Upper lobe of left lung (tissue), 6 donors: ENCODE measurements around the gene GRIA3. TPM values are rescaled to one million over a fixed set of nuclear protein-coding genes. Genes with fewer than 3 reads are reported as not detected.

Experiments
- ATAC-seq, 2 donors: fragments of 200-7000 bp; cut with Tn5 transposase; one replicate each; pipeline ENCODE4 v1.9.1; 2022; ENCODE audit warnings: mild to moderate bottlenecking in 2 of 2, moderate library complexity in 2 of 2; ENCODE audit not compliant: low FRiP score in 2 of 2
- DNase-seq, 2 donors: peaks; one replicate each; pipeline ENCODE4 v3.0.0-alpha.2; 2019 to 2020
- H3K27ac ChIP-seq, 4 donors: fragments of 200-600 bp; sonication (generic); one replicate each; pipeline ENCODE4 v1.5.1; 2016 to 2019
- H3K27me3 ChIP-seq, 4 donors: fragments of 200-600 bp; sonication (generic); one replicate each; pipeline ENCODE4 v1.5.1; 2017 to 2019
- H3K36me3 ChIP-seq, 4 donors: fragments of 200-600 bp; sonication (generic); one replicate each; pipeline ENCODE4 v1.5.1; 2016 to 2019
- H3K4me1 ChIP-seq, 4 donors: fragments of 200-600 bp; sonication (generic); one replicate each; pipeline ENCODE4 v1.5.1; 2018 to 2019
- H3K4me3 ChIP-seq, 4 donors: fragments of 200-600 bp; sonication (generic); one replicate each; pipeline ENCODE4 v1.5.1; 2017 to 2019; ENCODE audit warnings: mild to moderate bottlenecking in 2 of 4, moderate library complexity in 1 of 4
- H3K9me3 ChIP-seq, 4 donors: fragments of 200-600 bp; sonication (generic); one replicate each; pipeline ENCODE4 v1.5.1; 2018 to 2019
- EP300 ChIP-seq, 4 donors: sonication (generic); formaldehyde crosslinking; IDR thresholded peaks; one replicate each; pipeline ENCODE4 v1.5.1; 2017; ENCODE audit warnings: antibody characterized with exemption in 4 of 4, control low read depth in 2 of 4
- POLR2A ChIP-seq, 4 donors: fragments of 450-650 bp; IDR thresholded peaks; one replicate each; pipeline ENCODE4 v1.5.1; 2016 to 2017; ENCODE audit warnings: antibody characterized with exemption in 4 of 4, mild to moderate bottlenecking in 2 of 4
- POLR2AphosphoS5 ChIP-seq, 2 donors: sonication (generic); formaldehyde crosslinking; IDR thresholded peaks; one replicate each; pipeline ENCODE4 v1.5.1; 2017; ENCODE audit warnings: antibody characterized with exemption in 2 of 2
- WGBS, 2 donors: methylation state at CpG; one replicate each; pipeline ENCODE4 v1.1.5; 2017 to 2018; 5-methylcytosine and 5-hydroxymethylcytosine counted together
- total RNA-seq, 6 donors: library from RNA; depleted of rRNA in 4 of 6; stranded (reverse); fragments of >200 nt in 4 of 6; gene quantifications; one replicate each; pipeline versions ENCODE4 v1.1.0 to v1.2.1, GENCODE V29; 2016 to 2021
- TF ChIP-seq, protein P1 (sequence below), 6 experiments: fragments of 450-650 bp in 4 of 6; fragments of 200-600 bp in 2 of 6; sonication (generic) in 2 of 6; IDR thresholded peaks; one replicate each; pipeline ENCODE4 v1.5.1; 2016 to 2019; ENCODE audit warnings: antibody characterized with exemption in 6 of 6
- donor health status: DM: no; HTN: no; CAD: no; lungs with moderate emphysema.
- donor health status: DM: no; HTN: yes; CAD: no; lungs with severe emphysema.

GRIA3 gene
- total RNA-seq, 6 donors from 2014 or later = under 0.01 to 0.57 (median 0.29) TPM; not detected in 3

DNA sequence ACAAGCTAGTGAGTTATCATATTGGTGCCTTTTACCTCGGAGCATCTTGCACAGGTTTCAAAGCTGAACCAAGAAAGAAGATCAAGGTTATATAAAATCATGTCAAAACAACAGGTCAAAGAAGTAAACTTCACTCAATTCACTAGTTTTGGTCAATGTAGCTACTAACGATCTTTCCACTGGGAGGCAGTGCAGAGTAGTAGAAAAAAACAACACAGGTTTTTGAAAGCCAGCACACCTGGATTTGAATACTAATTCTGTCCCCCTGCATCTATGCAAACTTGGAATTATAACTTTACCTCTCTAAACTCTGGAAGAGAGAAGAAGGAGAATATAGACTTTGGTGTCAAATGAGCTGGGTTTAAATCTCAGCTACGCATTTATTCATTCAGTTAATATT, 266.1 kb downstream of the GRIA3 start:
- no peak for ATAC-seq
- no peaks in the 10 kb centered on the region for H3K27me3 ChIP-seq
- H3K36me3 ChIP-seq = no peaks in the 10 kb centered on the region
- 38 to 66% methylated on average over 3 of the region's 3 CpGs for WGBS, 2 donors
- H3K4me1 ChIP-seq = no peaks in the 10 kb centered on the region
- no peak overlapping the region for H3K4me3 ChIP-seq
- H3K9me3 ChIP-seq = no peaks in the 10 kb centered on the region
- no peak for TF ChIP-seq POLR2A (IDR thresholded peaks at IDR 0.05)
- TF ChIP-seq, protein P1, sequence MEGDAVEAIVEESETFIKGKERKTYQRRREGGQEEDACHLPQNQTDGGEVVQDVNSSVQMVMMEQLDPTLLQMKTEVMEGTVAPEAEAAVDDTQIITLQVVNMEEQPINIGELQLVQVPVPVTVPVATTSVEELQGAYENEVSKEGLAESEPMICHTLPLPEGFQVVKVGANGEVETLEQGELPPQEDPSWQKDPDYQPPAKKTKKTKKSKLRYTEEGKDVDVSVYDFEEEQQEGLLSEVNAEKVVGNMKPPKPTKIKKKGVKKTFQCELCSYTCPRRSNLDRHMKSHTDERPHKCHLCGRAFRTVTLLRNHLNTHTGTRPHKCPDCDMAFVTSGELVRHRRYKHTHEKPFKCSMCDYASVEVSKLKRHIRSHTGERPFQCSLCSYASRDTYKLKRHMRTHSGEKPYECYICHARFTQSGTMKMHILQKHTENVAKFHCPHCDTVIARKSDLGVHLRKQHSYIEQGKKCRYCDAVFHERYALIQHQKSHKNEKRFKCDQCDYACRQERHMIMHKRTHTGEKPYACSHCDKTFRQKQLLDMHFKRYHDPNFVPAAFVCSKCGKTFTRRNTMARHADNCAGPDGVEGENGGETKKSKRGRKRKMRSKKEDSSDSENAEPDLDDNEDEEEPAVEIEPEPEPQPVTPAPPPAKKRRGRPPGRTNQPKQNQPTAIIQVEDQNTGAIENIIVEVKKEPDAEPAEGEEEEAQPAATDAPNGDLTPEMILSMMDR (IDR thresholded peaks at IDR 0.05) = peak in 1 of 6 experiments; percentile 16
- DNase-seq = no peak
- no peak overlapping the region for H3K27ac ChIP-seq

DNA sequence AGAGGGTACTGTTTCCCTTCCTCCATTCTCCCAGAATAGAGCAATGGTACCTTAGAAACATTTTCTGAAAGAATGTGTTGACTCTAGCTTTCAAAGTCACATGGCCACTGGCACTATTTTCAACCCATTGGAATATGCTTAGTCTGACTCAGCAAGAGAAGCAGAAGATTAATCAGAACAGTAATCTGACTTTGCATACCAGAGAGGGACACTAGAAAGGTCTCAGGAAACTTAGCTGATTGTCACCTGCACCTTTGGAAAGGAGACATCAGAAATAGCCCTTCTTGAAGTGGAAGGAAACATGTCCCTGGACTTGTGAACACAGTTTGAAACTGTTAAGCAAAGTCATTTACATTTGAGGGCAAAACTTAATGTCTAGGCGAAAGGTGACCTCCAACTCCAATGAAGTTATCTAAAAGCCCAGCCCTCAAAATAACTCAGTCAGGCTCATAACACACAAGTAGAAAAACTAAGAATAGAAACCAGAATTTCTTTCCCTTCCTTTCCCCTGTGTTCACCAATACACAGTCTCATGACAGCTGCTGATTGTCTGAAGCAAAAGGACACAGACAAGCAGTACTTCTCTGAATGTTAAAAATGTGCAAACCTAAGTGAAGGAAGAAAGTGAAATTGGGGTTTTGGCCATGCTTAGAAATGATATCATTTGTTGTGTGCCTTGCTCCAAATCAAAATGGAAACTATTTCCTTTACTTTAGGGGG, 270.8 kb downstream of the GRIA3 start:
- H3K27me3 ChIP-seq = no peaks in the 10 kb centered on the region
- H3K4me1 ChIP-seq = no peaks in the 10 kb centered on the region
- H3K4me3 ChIP-seq = no peak overlapping the region
- WGBS, 2 donors = 67 to 91% methylated on average over 1 of the region's 1 CpG
- no peaks in the 10 kb centered on the region for H3K36me3 ChIP-seq
- ATAC-seq (no peak), DNase-seq (no peak)
- no peak overlapping the region for H3K27ac ChIP-seq
- no peaks in the 10 kb centered on the region for H3K9me3 ChIP-seq
- TF ChIP-seq, protein P1 (IDR thresholded peaks at IDR 0.05) = no peak
- TF ChIP-seq POLR2A (IDR thresholded peaks at IDR 0.05) (no peak), EP300 (IDR thresholded peaks at IDR 0.05) (no peak), POLR2AphosphoS5 (IDR thresholded peaks at IDR 0.05) (no peak)

DNA sequence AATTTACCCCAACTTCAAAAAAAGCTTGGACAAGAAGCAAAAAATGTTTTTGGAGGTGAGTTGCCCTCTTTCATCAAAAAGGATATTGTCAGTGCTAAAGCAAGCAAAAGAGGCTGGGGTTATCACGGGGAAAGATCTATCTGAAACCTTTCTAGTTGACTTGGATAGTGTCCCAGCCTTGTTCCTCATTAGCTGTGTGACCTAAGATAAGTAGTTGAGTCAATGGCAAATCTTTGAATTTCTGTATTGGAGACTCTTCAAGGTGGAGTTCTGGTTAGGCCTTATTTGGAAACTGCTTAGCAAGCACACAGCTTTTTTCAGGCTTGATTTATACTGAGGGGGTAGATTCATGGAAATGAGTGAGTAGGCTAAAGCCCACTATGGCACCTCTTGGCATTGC, 271.6 kb downstream of the GRIA3 start:
- no peaks in the 10 kb centered on the region for H3K27me3 ChIP-seq
- H3K4me1 ChIP-seq = no peaks in the 10 kb centered on the region
- DNase-seq (no peak), ATAC-seq (no peak)
- no peaks in the 10 kb centered on the region for H3K36me3 ChIP-seq
- no peak overlapping the region for H3K4me3 ChIP-seq
- no peak overlapping the region for H3K27ac ChIP-seq
- TF ChIP-seq POLR2AphosphoS5 (IDR thresholded peaks at IDR 0.05) (no peak), POLR2A (IDR thresholded peaks at IDR 0.05) (no peak), EP300 (IDR thresholded peaks at IDR 0.05) (no peak)
- TF ChIP-seq, protein P1 (IDR thresholded peaks at IDR 0.05) = no peak
- no peaks in the 10 kb centered on the region for H3K9me3 ChIP-seq
- WGBS, 2 donors = 25 to 44% methylated on average over 1 of the region's 1 CpG

DNA sequence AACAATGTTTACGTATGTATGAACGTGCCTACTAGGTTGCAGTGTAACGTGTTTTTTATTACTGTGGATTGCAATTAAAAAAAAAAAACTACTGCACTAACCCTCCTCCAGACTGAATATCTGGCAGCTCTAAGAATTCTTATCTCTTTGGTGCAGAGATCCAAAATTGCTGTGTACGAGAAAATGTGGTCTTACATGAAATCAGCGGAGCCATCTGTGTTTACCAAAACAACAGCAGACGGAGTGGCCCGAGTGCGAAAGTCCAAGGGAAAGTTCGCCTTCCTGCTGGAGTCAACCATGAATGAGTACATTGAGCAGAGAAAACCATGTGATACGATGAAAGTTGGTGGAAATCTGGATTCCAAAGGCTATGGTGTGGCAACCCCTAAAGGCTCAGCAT, 280.6 kb downstream of the GRIA3 start:
- H3K27me3 ChIP-seq = no peaks in the 10 kb centered on the region
- H3K4me3 ChIP-seq = no peak overlapping the region
- H3K4me1 ChIP-seq = no peaks in the 10 kb centered on the region
- H3K36me3 ChIP-seq = no peaks in the 10 kb centered on the region
- no peak overlapping the region for H3K27ac ChIP-seq
- WGBS, 2 donors = 80 to 84% methylated on average over 10 of the region's 10 CpGs
- no peaks in the 10 kb centered on the region for H3K9me3 ChIP-seq
- no peak for DNase-seq
- TF ChIP-seq POLR2AphosphoS5 (IDR thresholded peaks at IDR 0.05) = no peak
- TF ChIP-seq, protein P1 (IDR thresholded peaks at IDR 0.05) = no peak
- TF ChIP-seq EP300 (IDR thresholded peaks at IDR 0.05) = no peak
- TF ChIP-seq POLR2A (IDR thresholded peaks at IDR 0.05) = no peak
- ATAC-seq = no peak

DNA sequence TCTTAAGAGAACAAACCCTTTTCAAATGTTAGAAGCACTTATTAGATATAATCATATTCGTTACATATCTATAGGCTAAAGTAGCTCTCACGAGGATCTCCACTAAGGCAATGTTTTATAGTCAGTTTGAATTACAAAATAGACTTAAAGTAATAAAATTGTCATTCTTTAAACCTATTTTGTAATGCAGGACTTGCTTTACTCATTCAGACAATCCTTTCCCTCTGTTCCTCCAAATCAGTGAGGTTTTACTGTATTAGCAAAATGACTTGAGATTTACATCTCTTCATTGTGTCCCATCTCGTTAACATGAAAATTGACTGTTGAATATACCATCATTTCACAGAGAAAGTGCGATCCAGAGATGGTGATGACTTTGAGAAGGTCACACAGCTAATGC, 284.4 kb downstream of the GRIA3 start:
- H3K9me3 ChIP-seq = no peaks in the 10 kb centered on the region
- 54 to 69% methylated on average over 4 of the region's 4 CpGs for WGBS, 2 donors

More for the DNA sequence above, 284.4 kb downstream of the GRIA3 start:
- no peak overlapping the region for H3K27ac ChIP-seq
- TF ChIP-seq POLR2A (IDR thresholded peaks at IDR 0.05) (no peak), POLR2AphosphoS5 (IDR thresholded peaks at IDR 0.05) (no peak), EP300 (IDR thresholded peaks at IDR 0.05) (no peak)
- TF ChIP-seq, protein P1 (IDR thresholded peaks at IDR 0.05) = no peak
- ATAC-seq (no peak), DNase-seq (no peak)
- no peaks in the 10 kb centered on the region for H3K36me3 ChIP-seq
- no peaks in the 10 kb centered on the region for H3K27me3 ChIP-seq
- H3K4me1 ChIP-seq = no peaks in the 10 kb centered on the region
- no peak overlapping the region for H3K4me3 ChIP-seq
